HEK293 (cell line): ENCODE data around the gene AGRN.

Source experiments
- CTCF ChIA-PET: fragments of 350-600 bp; formaldehyde crosslinking; extraction: SDS; loops from one replicate; lab custom pipeline; 2021; ENCODE audit warnings: antibody characterized with exemption; lab: Yijun Ruan, JAX
- POLR2A ChIA-PET: fragments of 300-600 bp; formaldehyde crosslinking; extraction: SDS; loops from one replicate; lab custom pipeline; 2020; ENCODE audit warnings: antibody characterized with exemption, inconsistent platforms; lab: Yijun Ruan, JAX
- H3K27ac ChIP-seq: fragments of 200-500 bp; sonication (Bioruptor generic); 2 replicates; pipeline ENCODE4 v1.5.1; 2014; ENCODE audit warnings: low read depth, low read length, control low read depth, inconsistent platforms; ENCODE audit errors: extremely low read depth
- H3K36me3 ChIP-seq, 2 experiments: fragments of 200-500 bp in 1 of 2; sonication (Bioruptor generic) in 1 of 2; 1 replicate in 1 of 2; 2 replicates in 1 of 2; pipeline ENCODE4 v1.5.1; 2014 to 2017; ENCODE audit warnings: inconsistent platforms in 2 of 2, low read length in 2 of 2; ENCODE audit not compliant: control insufficient read depth in 2 of 2, insufficient read depth in 1 of 2
- H3K4me1 ChIP-seq: fragments of 200-500 bp; sonication (Bioruptor generic); 2 replicates; pipeline ENCODE4 v1.5.1; 2014; ENCODE audit warnings: mild to moderate bottlenecking, low read length, inconsistent platforms; ENCODE audit not compliant: control insufficient read depth, insufficient read depth
- H3K4me3 ChIP-seq: 2 replicates; pipeline ENCODE4 v1.5.1; 2011; ENCODE audit warnings: low read depth, mild to moderate bottlenecking, control low read depth, low read length, moderate library complexity
- H3K9me3 ChIP-seq: fragments of 200-500 bp; sonication (Bioruptor generic); 2 replicates; pipeline ENCODE4 v1.5.1; 2014; ENCODE audit warnings: low read depth, low read length, inconsistent platforms; ENCODE audit not compliant: control insufficient read depth, insufficient read depth
- BCL6B ChIP-seq: fragments of 450-650 bp; formaldehyde crosslinking; IDR thresholded peaks from 2 replicates; pipeline ENCODE4 v1.5.1; 2017; ENCODE audit warnings: missing biosample characterization, missing genetic modification characterization
- KLF10 ChIP-seq: fragments of 450-650 bp; IDR thresholded peaks from 2 replicates; pipeline ENCODE4 v1.5.1; 2018; ENCODE audit warnings: missing biosample characterization, mild to moderate bottlenecking, missing genetic modification characterization
- REST ChIP-seq: fragments of 450-650 bp; formaldehyde crosslinking; IDR thresholded peaks from 2 replicates; pipeline ENCODE4 v1.5.1; 2016; ENCODE audit warnings: missing biosample characterization, missing genetic modification characterization
- TSHZ1 ChIP-seq: fragments of 450-650 bp; formaldehyde crosslinking; IDR thresholded peaks from 2 replicates; pipeline ENCODE4 v1.5.1; 2016; ENCODE audit warnings: missing biosample characterization, missing genetic modification characterization, borderline replicate concordance
- ZBTB6 ChIP-seq: fragments of 450-650 bp; formaldehyde crosslinking; IDR thresholded peaks from 2 replicates; pipeline ENCODE4 v1.5.1; 2017; ENCODE audit warnings: missing biosample characterization, missing genetic modification characterization
- ZNF26 ChIP-seq: fragments of 450-650 bp; formaldehyde crosslinking; IDR thresholded peaks from 2 replicates; pipeline ENCODE4 v1.5.1; 2016; ENCODE audit warnings: missing biosample characterization, missing genetic modification characterization
- ZNF280D ChIP-seq: fragments of 450-650 bp; formaldehyde crosslinking; IDR thresholded peaks from 2 replicates; pipeline ENCODE4 v1.5.1; 2016; ENCODE audit warnings: missing biosample characterization, missing genetic modification characterization
- ZNF391 ChIP-seq: fragments of 450-650 bp; formaldehyde crosslinking; IDR thresholded peaks from 2 replicates; pipeline ENCODE4 v1.5.1; 2016; ENCODE audit warnings: low read depth, missing biosample characterization, missing genetic modification characterization, borderline replicate concordance
- ZNF404 ChIP-seq: fragments of 450-650 bp; formaldehyde crosslinking; IDR thresholded peaks from 2 replicates; pipeline ENCODE4 v1.5.1; 2017; ENCODE audit warnings: missing biosample characterization, missing genetic modification characterization
- ZNF548 ChIP-seq: fragments of 450-650 bp; formaldehyde crosslinking; IDR thresholded peaks from 2 replicates; pipeline ENCODE4 v1.5.1; 2016; ENCODE audit warnings: missing biosample characterization, missing genetic modification characterization
- ZNF777 ChIP-seq: fragments of 450-650 bp; formaldehyde crosslinking; IDR thresholded peaks from 2 replicates; pipeline ENCODE4 v1.5.1; 2017; ENCODE audit warnings: missing biosample characterization, missing genetic modification characterization, borderline replicate concordance
- ZNF792 ChIP-seq: fragments of 450-650 bp; formaldehyde crosslinking; IDR thresholded peaks from 2 replicates; pipeline ENCODE4 v1.5.1; 2016; ENCODE audit warnings: missing biosample characterization, missing genetic modification characterization

The AGRN gene

GRCh38 chr1:1098681-1099421 lies 78.9 kb downstream of the AGRN start (continued):
- TF ChIP-seq ZNF792 (tag by site-specific recombination) (no peak), ZNF391 (tag by site-specific recombination) (no peak), TSHZ1 (no peak), BCL6B (tag by site-specific recombination) (no peak), REST (tag by site-specific recombination) (no peak)
- TF ChIP-seq, all 188 proteins: peak for 0

- CTCF ChIA-PET = no interaction called here
- TF ChIP-seq ZNF404 (tag by site-specific recombination) (no peak), ZNF26 (tag by site-specific recombination) (no peak), ZNF777 (tag by site-specific recombination) (no peak), KLF10 (no peak), ZNF548 (tag by site-specific recombination) (no peak), ZBTB6 (tag by site-specific recombination) (no peak), ZNF280D (tag by site-specific recombination) (no peak)
- TF ChIP-seq, all 188 proteins: peak for 0
- H3K36me3 ChIP-seq = peaks cover 0 to 4% of the 10 kb centered on the region in 2 experiments; a peak in 1 of 3 replicates
- POLR2A ChIA-PET = no interaction called here
- no peaks in the 10 kb centered on the region for H3K9me3 ChIP-seq
- no peak overlapping the region for H3K27ac ChIP-seq
- H3K4me3 ChIP-seq = no peak overlapping the region
- no peaks in the 10 kb centered on the region for H3K4me1 ChIP-seq
Observed at GRCh38 chr1:1099506-1100183, 79.7 kb downstream of the AGRN start.
